D721Med (cell line): Measurements from ENCODE around the gene P4HTM.

ENCODE experiments used
- DNase-seq: peaks from one replicate; pipeline ENCODE4 v3.0.0; 2011; ENCODE audit warnings: low spot score; ENCODE audit not compliant: insufficient read length
- FAIRE-seq: peaks from 2 replicates; lab custom pipeline; 2011; peaks lifted over from hg19 to GRCh38; lab: Jason Lieb, UNC
- CTCF ChIP-seq: IDR thresholded peaks from 2 replicates; pipeline ENCODE4 v1.5.1; 2012; ENCODE audit warnings: mild to moderate bottlenecking, control low read depth; ENCODE audit not compliant: insufficient read depth; ENCODE audit errors: missing control alignments

The P4HTM gene

GRCh38 chr3:48993834-48994233 lies 3.8 kb downstream of the P4HTM start:
- FAIRE-seq: no peak
- no peak for TF ChIP-seq CTCF
- DNase-seq: no peak

- no peak for TF ChIP-seq CTCF
Observed at GRCh38 chr3:48996640-48997039, 6.6 kb downstream of the P4HTM start.

GRCh38 chr3:48997102-48997635 lies 7.1 kb downstream of the P4HTM start:
- FAIRE-seq (no peak), DNase-seq (no peak)
- no peak for TF ChIP-seq CTCF

More at GRCh38 chr3:48996640-48997039, 6.6 kb downstream of the P4HTM start:
- FAIRE-seq (no peak), DNase-seq (no peak)

- no peak for TF ChIP-seq CTCF
- DNase-seq: peak; percentile 27
- FAIRE-seq: no peak
Observed at GRCh38 chr3:48997714-48998637, 7.9 kb downstream of the P4HTM start.

GRCh38 chr3:48999085-48999858 lies 9.2 kb downstream of the P4HTM start:
- no peak for FAIRE-seq

GRCh38 chr3:49001155-49001554 lies 11.1 kb downstream of the P4HTM start:
- FAIRE-seq: no peak
- no peak for DNase-seq
- no peak for TF ChIP-seq CTCF

More at GRCh38 chr3:48999085-48999858, 9.2 kb downstream of the P4HTM start:
- no peak for DNase-seq
- no peak for TF ChIP-seq CTCF
